Measurements from ENCODE around the gene NEDD4L. TPM values are rescaled to one million over a fixed set of nuclear protein-coding genes. Genes with fewer than 3 reads are reported as not detected.

Gene NEDD4L
- total and polyA plus RNA-seq, 7 donors = 14.8 to 28.0 (median 19.6) TPM

- no peaks in the 10 kb centered on the region for H3K4me1 ChIP-seq
- no peak for TF ChIP-seq CTCF (IDR thresholded peaks at IDR 0.05)
- ATAC-seq = no peak
- H3K36me3 ChIP-seq (ENCODE audit: insufficient read depth in 1 of 2, low read depth in 1 of 2) = peaks cover 0 to 78% of the 10 kb centered on the region in 2 donors
- 92 to 97% (median 95%) methylated on average over 8 of the region's 8 CpGs for WGBS, 3 donors
- no peak for DNase-seq
- no peak overlapping the region for H3K4me3 ChIP-seq
- intact Hi-C loops (cut with DNase I) = no loop called here
- H3K9me3 ChIP-seq = no peaks in the 10 kb centered on the region
- no peaks in the 10 kb centered on the region for H3K27me3 ChIP-seq (ENCODE audit: insufficient read depth in 3 of 3, low read length in 2 of 3)
- H3K27ac ChIP-seq = no peak overlapping the region
Measured at GRCh38 chr18:58355243-58355642, 311.2 kb downstream of the NEDD4L start.

GRCh38 chr18:58359218-58359617 is 315.2 kb downstream of the NEDD4L start:
- H3K4me3 ChIP-seq = no peak overlapping the region
- H3K27ac ChIP-seq = no peak overlapping the region
- DNase-seq (no peak), ATAC-seq (no peak)
- H3K27me3 ChIP-seq (ENCODE audit: insufficient read depth in 3 of 3, low read length in 2 of 3) = no peaks in the 10 kb centered on the region
- no peak for TF ChIP-seq CTCF (IDR thresholded peaks at IDR 0.05)
- intact Hi-C loops (cut with DNase I) = no loop called here
- H3K4me1 ChIP-seq = peaks cover 5% of the 10 kb centered on the region
- no peaks in the 10 kb centered on the region for H3K9me3 ChIP-seq
- H3K36me3 ChIP-seq (ENCODE audit: insufficient read depth in 1 of 2, low read depth in 1 of 2) = peaks cover 0 to 58% of the 10 kb centered on the region in 2 donors
- 95 to 99% (median 97%) methylated on average over 3 of the region's 3 CpGs for WGBS, 3 donors

- ATAC-seq (no peak), DNase-seq (no peak)
- no peak for TF ChIP-seq CTCF (IDR thresholded peaks at IDR 0.05)
- Histone ChIP-seq H3K4me1 (peaks cover 5% of the 10 kb centered on the region), H3K27ac (no peak overlapping the region), H3K9me3 (no peaks in the 10 kb centered on the region), H3K36me3 (ENCODE audit: insufficient read depth in 1 of 2, low read depth in 1 of 2) (peaks cover 0 to 58% of the 10 kb centered on the region in 2 donors), H3K27me3 (ENCODE audit: insufficient read depth in 3 of 3, low read length in 2 of 3) (no peaks in the 10 kb centered on the region), H3K4me3 (no peak overlapping the region)
- WGBS, 3 donors = 100% methylated on average over 1 of the region's 1 CpG
- intact Hi-C loops (cut with DNase I) = no loop called here
Measured at GRCh38 chr18:58359620-58360019, 315.6 kb downstream of the NEDD4L start.

- peaks cover 5% of the 10 kb centered on the region for H3K4me1 ChIP-seq
- no peaks in the 10 kb centered on the region for H3K9me3 ChIP-seq
Measured at GRCh38 chr18:58360324-58360723, 316.3 kb downstream of the NEDD4L start.

More at GRCh38 chr18:58360324-58360723, 316.3 kb downstream of the NEDD4L start:
- Histone ChIP-seq H3K36me3 (ENCODE audit: insufficient read depth in 1 of 2, low read depth in 1 of 2) (peaks cover 0 to 64% of the 10 kb centered on the region in 2 donors), H3K4me3 (no peak overlapping the region), H3K27me3 (ENCODE audit: insufficient read depth in 3 of 3, low read length in 2 of 3) (no peaks in the 10 kb centered on the region), H3K27ac (no peak overlapping the region)
- DNase-seq (no peak), ATAC-seq (no peak)
- intact Hi-C loops (cut with DNase I) = no loop called here
- no peak for TF ChIP-seq CTCF (IDR thresholded peaks at IDR 0.05)
- 84 to 90% (median 85%) methylated on average over 2 of the region's 2 CpGs for WGBS, 3 donors

Measured in psoas muscle (tissue), 8 donors.